ENCODE results near the gene RGS6.

Gene RGS6

DNA sequence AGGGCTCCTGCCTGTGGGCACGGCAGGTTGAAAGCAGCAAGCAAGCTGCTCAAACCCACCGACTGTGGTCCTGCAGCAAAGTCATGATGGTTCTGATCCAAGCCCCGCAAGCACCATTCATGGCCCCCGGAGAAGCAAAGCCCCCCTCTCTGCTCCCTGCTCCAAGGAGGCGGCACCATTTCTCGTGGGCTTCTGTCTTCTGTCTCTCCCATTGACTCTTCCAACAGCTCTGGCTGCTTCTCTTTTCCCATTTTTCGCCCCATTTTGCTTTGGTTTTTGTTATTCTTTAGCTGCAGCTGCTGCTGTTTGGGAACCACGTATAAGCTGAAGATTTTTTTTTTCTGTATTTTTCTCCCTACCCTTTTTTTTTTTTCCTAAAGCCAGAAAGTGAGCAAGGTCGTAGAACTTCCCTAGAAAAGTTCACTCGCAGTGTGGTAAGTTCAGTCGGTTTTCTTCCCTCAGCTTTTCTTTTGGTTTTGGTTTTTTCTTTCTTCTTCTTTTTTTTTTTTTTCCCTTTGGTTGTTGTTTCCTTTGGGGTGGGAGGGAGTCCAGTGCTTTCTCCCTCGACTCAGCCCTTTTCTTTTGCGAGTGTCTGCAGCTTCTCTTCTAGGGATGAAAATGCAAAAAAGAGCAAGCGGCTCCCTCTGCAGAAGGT is 607.6 kb downstream of the RGS6 start:
- no peak for DNase-seq

DNA sequence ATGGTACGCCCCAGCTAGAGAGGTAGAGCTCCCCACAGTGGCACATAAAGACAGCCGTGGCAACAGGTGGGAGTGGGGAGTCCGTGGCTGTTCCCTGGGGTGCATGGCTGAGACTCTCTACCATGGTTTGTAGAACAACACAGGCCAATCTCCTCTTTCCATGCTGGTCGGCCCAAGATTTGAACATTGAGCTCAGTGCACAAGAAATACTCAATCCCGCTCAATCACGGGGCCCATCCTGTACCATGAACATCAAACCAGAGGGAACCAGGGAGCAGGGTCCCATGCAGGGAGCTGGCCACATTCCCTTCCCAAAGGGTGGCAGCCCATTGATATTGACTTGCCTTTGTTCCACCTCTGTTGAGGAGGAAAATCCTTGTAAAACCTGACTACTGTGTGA is 608.6 kb downstream of the RGS6 start:
- no peak for DNase-seq

DNA sequence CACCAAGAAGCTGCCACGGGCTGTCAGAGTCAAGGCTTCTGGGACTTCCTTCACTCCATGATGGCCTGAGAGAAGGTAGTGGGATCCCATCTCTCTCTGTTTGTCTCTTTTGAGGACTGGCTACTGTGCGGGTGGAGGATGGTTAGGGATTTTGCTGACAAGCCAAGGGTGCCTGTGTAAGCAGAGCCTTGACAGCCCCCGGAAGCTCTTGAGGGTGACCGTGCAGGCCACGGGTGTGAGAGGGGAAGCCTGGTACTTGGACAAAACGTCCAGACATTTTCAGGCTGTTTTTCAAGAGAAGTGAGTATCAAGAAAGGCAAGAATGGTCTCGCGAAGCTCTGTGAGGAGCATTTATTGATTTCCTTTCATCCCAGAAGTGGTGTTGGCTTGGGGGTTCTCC is 609.3 kb downstream of the RGS6 start:
- no peak for DNase-seq

DNA sequence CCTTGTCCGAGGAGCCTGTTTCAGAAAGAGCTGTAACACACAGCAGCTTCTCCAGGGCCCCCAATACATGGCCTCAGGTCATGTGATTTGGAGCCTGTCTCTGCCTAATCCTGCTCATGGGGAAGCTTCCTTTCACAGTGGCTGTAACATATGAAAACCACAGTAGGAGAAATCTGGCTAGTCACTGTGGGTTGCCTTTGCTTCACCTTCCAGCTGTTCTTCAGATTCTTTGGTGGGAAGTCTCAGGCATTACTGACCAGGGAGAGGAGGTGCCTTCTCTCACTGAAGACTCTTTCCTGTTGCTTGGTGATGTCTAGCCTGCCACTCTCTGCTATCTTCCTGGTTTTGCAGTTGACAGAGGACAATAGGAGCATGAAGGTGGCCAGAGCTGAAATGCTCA is 611.1 kb downstream of the RGS6 start:
- DNase-seq: peak; percentile 1

DNA sequence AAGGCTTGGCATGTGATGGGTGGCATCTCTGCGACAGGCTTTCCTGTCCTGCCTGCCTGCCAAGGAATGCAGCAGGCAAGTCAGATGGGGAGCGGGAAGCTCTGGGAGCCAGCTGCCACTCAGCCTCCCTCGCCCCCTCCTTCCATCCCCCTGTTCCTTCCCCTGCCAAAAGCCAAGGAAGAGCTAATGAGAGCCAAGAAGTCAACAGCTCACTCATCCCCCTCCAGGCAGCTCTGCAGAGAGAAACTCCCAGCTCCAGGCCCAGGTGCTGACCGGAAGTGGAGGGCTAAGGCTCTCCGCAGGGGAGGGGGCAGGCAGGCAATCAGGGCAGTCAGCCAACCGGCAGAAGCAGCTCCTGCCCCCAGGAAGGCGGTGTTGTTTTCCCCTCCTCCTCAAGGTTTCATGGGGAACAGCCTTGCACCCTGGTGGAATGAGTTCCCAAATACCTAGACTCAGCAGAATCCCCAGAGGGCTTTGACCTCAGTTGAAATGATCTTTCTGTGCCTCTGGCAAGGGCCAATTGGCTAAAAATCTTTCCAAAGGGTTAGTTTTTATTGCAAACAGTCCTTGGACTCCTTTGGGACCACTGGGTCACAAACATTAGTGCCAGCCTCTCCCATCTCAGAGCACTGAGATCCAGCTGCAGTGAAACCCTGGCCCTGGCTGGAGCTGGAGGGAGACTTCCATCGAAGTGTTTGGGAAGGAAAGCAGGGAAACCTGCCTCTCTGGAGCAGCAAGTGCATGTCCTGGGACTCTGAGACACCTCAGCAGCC is 612.6 kb downstream of the RGS6 start:
- no peak for DNase-seq

DNA sequence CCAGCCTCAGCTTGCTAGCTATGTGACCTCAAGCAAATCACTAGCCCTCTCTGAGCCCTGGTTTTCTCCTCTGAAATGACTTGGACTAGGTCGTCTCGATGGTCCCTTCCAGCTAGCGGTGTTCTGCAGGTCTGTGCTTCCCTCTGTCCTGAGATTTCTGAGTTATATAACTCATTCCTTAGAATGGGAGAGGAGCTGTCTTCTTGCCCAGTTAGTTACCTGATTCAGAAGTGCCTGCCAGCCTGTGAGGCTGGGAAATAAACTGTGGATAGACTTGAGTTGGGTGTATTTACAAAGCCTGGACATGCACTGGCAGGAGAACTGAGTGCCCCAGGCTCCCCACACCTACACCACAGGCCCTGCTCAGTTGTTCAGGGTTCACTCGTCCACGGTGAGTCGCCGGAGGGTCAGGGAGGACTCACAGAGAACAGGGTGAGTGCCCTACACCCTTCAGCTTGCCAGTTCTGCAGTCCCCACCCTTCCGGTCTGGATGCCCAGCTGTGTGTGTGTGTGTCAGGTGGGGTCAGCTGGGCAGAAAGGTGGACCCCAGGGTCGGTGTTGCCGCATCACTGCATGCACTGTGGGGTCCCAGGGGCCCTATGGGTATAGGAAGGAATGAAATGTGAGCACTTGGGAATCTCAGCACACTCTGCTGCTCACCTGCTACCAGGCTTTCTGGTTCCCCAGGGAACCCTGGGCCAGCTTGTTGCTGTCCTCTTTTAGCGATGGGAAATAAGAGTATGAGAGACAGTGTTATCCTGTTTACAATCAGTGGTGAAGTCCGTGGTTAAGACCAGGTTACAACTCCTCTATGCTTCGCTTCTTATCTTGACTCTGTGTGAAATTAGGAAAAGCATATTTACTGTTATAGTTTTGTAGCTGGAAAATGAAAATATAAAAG is 613.4 kb downstream of the RGS6 start:
- no peak for DNase-seq

DNA sequence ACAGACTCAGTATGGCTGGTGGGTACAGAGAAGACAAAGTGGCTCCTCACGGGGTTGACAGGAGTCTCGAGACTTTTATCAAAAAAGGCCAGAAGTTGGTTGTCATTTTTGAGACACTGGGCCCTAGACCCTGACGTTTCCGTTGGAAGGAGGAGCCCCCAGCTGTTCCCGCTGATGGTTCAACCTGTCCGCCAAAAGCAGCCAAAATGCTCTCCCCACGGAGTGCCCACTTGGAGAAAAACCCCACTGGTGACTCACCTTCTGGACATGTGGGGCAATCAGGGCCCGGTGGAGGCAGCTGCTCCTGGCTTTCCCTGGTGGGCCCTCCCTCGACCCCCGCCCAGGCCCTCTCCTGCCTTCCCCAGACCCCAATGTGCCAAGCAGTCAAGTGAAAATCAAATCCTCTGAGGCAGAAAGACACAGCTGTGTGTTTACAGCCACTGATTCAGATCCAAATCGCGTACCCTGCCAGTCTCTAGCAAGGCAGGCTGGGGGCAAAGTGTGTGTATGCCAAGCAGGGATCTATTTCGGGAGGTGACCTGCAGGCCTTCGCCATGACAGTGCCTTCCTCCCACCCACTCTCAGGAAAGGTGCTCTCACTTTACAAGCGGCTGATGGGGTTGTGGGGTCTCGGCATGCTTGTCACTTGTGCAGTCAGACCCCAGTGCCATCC is 614.3 kb downstream of the RGS6 start:
- DNase-seq: no peak

DNA sequence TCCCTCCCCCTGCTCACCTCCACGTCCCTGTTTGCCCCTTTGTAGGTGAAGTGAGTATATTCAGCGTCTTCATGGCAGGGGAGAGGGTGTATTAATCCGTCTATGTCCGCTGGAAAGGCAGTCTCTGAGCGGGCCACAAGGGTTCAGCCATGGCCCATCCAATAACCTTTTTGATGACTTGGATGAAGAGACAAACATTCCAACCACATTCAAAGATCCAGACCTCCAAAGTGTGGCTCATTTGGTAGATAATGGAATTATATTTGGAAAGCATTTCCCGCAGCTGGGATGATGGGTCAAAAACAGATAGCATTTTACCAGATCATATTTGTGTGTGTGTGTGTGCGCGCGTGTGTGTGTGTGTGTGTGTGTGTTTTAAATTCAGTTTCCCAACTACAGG is 615.8 kb downstream of the RGS6 start:
- no peak for DNase-seq

DNA sequence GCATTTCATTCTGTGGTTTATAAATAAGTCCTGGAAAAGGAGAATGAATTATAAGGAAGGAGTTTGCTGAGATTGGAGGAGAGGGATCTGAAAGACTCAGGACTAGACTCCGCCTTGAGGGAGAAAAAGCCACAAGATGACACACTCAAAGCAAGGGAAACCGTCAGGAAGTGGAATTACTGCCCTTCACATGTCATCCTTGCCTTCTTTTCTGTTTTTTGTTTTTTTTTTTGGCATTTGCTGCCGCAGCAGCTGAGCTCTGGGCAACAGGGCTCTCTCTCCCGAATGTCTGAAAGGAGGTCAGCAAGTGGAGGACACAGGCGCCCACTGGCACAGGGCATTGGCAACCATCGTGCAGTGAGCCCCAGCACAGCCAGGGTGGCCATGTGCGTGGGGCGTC is 616.8 kb downstream of the RGS6 start:
- no peak for DNase-seq

DNA sequence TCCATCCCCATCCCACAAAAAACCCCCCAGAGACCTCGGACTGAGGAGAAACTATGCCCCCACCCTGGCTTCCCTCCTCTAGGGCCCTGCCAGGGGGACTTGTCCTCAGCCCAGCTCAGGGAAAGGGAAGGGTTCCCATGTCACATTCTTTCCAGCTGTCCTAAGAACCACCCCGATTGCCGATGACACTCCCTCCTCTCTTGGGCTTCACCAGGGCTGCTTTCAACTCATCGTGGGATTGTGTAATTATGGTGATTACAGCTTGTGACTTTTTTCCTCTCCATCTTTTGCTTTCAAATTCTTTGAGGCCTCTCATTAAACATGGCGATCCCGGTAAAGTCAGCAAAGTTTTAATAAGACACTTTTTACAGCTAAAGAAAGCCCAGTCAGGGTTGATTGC is 617.6 kb downstream of the RGS6 start:
- DNase-seq: no peak

DNA sequence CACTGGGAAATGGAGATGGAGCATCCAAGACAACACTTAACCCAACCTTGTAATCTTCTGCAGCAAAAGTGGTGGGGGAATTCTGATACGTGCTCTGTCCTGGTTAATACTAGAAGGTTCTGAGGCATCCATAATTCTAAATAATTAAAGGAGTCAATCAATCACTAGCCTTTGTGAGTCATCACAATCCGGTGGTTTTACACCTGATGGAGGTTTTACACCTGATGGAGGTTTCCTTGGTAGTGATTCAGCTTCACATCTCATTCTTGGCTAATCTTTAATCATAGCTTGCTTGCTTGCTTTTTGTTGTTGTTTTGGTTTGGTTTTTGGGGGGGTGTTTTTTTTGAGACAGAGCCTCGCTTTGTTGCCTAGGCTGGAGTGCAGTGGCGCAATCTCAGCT is 618.3 kb downstream of the RGS6 start:
- DNase-seq: no peak

DNA sequence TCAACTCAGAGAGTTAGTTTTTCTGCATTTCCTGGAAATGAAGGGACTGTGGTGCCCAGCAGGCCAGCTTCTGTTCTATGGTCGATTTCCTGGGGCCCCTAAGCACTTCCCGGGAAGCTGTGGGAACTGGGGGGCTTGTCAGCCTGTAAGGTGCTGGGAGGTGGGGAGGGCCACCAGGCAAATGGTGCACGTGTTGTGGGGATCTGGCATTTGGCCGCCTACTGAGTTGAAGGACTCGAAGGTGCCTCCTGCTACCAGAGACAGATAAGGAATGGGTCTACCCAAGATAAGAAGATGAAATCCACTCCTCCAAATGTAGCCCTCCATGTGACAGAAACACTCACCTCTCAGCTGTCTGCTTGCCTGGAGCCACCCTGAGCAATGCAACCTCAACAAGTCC is 620.0 kb downstream of the RGS6 start:
- DNase-seq: no peak

DNA sequence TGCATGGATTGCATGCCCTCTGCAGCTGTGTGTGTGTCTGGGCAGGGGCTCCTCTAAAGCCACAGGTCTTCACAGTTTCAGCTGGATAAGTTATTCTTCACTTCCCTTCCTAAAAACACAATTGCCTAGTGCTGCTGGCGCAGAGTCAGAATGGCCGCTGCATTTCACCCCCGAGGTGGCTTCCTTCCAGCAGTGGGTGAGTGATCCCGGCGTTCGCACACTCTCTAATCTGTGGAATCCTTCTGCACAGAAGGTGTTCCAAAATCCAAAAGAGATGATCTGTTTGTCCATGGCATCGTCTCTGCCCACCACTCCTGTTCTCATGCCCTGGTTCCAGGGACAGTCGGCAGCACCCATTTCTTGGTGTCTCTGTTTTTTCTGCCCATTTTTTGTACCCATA is 620.9 kb downstream of the RGS6 start:
- no peak for DNase-seq

DNA sequence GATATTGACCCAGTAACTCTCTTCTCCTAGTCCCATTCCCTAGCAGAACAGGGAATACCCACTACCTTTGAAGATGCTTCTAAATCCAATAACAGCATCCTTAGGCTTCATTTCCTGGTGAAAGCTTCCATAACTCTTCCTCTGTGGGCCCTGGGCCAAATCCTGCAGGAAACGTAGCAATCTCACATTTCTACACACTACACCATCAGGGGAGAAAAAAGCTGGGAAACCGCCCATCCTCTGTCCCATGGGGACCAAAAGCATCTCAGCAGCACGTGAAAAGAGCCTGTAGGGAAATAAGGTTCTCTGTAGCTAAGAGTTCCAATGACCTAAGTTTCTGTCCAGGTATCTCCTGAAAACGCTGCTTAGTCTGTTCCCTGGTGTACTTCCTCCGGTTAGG is 621.4 kb downstream of the RGS6 start:
- DNase-seq: no peak

DNA sequence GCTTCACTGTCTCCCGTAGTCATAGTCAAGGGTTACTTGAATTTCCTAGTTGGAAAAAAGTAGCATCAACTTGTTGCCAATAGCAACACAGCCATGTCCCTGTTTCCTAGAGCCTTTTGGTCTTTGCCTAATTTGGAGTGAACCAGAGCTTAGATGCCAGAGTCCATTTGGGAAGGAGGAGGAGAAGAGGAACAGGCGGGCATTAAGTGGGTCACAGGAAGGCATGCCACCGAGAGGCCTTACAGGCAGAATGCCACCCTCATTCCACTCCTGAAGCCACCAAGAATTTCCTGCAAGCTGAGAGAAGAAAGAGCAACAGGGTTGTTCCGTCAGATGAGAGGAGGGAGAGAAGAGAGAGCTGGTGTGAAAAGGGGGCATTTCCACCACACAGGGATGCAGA is 622.2 kb downstream of the RGS6 start:
- DNase-seq: no peak

DNA sequence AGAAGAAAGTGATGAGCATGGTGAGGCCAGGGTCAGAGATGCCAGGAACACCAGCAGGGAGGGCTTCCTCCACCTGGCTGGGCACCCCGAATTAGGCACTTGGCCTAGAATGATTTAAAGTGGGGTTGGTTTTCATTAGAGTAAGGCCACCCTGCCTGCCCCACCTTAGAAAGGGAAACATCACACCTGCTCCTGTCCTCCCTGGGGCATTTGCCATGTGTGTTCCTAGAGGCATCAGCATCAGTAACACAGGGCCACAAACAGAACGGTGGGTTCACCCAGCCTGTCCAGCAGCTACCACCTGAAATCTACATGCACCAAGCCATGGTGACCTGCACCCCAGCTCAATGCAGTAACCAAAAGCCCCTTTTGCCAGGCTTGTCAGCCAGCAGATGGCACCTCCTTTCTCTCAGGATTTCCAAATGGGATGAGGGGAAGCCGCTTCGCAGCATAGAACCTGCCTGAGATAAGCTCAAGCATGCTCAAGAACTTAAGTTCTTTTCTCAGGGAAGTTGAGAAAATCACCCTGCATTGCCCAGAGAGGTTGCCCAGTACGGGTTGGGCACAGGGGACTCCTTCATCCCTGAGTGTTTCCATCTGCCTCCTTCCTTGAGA is 622.9 kb downstream of the RGS6 start:
- no peak for DNase-seq

DNA sequence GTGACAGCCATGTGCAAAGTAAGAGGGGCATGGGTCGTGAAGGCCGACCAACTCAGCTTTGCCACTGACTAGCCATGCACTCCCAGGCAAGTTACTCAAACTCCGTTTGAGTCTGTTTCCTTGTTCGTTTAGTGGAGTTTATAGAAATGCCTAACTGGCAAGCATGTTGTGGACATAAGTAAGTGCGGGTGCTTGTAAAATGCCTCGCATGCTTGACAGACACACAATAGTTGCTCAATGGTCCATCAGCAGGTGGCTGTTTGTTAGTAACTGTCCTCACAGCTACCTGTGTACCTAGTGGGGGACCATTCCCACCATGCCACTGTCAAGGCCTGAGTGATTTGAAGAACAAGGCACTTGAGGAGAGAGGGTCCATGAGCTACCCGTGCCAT is 623.4 kb downstream of the RGS6 start:
- DNase-seq: no peak

DNA sequence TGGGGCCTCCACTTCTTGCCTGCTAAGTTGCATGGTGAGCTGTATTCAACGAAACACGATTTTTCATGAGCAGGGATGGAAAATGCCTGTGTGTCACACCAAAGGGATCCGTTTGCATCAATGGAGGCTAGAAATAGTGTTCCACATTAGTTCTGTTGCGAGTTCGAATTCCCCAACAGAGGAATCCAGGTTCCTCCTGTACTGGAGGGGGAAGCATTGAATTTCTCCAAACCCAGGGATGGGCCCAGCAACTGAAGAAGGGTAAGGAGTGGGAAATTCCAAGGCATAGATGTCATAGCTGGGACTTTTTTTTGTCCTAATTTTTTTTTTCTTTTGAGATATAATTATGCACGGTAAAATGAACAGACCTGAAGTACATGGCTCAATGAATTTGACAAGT is 625.4 kb downstream of the RGS6 start:
- DNase-seq: no peak

DNA sequence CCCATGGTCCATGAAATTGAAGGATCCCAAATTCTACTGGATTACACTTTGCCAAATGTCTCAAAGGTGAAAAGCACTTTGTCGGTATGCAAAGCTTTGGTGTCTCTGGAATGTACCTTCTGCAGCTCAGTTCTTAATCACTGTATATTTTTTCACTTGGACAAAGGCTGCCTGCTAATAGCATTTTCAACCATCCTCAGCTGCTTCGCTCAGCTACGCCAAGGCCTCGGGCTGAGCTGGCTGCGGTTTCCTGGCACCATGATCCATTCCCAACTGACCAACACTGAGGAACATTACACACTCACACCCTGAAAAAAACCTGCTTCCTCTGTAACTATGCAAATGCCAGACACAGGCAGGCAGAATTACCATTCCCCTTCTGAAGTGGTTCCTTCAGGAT is 626.5 kb downstream of the RGS6 start:
- no peak for DNase-seq

DNA sequence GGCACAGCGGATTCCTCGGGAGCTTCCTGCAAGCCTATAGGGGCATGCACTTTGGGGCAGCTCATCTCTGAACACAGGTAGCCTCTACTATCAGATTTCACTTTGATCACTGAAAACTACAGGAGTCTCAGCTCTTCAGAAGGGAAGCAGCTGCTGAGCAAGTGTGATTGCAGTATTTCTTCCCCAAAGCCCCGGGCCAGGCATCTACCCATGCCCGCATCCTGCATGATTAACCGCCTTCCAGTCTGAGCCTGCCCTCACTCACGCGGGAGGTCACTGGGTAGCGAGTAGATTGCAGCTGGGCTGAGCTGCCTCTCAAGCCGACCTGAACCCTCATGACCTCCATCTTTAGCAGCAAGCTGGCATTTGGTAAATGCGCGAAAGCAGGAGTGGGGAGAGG is 627.0 kb downstream of the RGS6 start:
- DNase-seq: no peak

DNA sequence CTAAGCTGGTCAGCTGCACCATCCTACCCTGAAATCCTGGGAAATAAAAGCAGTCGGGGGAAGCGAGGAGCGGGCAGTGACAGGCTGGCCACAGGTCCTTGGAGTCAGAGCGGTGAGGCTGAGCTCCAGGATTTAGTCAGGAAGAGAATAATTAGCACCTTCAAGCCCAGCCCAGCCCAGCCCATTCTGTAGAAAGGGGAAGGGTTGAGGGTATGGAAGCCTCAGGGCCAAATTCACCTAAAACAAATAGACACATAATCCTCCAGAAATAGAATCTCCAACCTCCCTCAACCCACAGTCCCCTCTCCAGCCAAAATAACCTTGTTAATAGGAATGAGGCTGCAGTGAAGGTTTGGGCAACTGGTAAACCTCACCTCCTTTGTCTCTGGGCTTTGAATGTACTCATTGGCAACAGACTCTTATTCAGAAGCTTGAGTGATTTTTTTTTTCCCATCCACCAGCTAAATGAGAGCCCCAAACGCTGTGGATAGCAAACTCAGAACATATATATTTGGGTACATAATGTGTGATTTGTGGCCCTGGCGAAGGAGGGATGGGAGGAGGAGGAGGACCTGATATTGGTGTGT is 627.5 kb downstream of the RGS6 start:
- no peak for DNase-seq

DNA sequence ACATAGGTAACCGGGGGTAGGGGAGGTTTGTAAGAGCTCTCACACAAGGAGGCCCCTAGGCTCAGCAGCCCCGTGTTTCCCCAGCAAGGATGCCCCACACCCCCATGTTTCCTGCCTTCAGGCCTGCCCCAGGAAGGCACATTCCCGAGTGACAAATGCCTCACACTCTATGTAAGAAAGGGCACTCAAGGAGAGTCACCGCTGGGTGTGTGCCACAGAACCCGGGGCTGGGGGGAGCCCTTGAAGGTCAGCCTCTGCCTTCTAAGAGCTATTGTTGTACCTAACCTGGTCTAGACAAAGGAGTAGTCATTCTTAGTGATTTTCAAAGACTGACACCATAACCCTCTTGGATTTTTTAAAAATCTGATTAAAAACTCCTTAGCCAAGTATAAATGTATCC is 628.1 kb downstream of the RGS6 start:
- DNase-seq: no peak

All from OCI-M1 (cell line).